ENCODE results near the gene LGALS1.
A peak's percentile ranks its signal among the peaks of the same experiment; 100 is the strongest.

The LGALS1 gene

DNA sequence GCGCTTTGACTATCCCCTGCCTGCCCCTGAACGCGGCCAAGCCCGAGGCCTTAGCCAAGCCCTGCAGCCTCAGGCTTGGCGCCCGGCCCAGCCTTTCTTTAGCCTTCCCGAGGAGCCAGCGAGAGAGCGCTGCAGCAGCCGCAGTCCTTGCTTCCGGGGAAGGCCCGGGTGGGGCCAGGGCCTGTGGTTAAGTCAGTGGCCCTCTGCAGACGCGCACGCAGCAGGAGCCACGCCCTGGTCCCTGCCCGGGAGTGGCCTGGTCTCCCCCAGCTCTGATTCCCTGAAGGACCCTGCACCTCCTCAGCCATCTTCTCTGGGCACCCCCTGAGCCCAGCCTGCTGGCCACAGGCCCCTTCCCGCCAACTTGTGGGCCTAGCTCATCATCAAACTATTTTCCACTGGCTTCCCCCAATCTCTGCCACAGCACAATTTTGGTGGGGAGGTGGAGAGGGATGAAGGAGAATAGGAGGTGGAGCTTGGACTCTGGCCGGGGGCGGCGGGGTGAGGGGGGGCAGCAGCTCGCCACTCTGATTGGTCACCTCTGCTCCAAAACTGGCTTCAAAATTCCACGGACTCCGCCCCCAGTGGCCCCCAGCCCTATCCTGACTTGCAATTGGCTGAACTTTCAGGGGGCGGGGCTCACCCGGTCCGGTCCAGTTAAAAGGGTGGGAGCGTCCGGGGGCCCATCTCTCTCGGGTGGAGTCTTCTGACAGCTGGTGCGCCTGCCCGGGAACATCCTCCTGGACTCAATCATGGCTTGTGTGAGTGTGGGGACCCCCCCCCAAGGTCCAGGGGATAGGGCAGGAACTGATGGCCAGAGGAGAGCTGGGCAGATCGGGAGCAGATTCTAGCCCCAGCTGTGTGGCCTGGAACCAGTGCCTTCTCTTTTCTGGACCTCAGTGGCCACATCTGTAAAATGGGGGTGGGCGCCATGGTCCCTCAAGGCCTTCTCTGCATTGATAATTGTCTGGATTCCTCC is at the start of gene LGALS1:
TSS of gene LGALS1 (plus strand) at position 686 of the 979 bp plus-strand sequence. CDS start at position 753, 67 bp downstream.
- peak; percentile 64 to 79 for DNase-seq

DNA sequence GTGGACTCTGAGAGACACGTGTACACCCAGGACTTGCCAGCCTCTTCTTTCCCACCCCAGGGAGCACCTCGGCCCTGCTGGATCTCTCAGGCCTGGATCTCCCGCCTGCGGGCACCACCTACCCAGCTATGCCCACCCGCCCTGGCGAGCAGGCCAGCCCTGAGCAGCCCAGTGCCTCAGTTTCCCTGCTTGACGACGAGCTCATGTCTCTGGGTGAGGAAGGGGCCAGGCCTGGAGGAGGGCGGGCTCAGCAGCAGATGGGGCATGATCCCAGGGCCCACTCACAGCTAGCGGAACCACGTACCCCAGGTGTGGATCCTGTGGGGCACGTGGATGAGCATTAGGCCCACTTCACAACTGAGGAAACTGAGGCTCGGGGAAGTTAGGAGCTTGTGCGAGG is 49.7 kb upstream of the LGALS1 start:
- DNase-seq: no peak

DNA sequence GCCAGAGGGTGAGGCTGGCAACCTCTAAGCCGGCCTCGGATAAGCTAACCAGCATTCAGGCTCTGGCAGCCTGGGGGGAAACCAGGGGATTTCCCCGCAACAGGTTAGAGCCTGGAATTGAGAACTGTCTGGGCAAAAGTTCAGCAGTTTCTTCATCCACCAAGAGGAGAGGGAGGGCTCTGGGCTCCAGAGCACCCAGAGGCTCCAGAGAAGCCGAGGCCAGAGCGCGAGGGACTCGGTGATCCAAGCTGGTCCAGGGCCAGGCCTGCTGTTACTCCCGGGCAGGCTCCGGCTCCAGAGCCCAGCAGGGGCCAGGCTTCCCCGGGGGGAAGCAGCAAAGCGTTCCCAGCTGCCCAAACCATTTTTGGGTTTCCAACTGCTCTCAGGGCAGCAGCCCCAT is 49.3 kb upstream of the LGALS1 start:
- DNase-seq: no peak

DNA sequence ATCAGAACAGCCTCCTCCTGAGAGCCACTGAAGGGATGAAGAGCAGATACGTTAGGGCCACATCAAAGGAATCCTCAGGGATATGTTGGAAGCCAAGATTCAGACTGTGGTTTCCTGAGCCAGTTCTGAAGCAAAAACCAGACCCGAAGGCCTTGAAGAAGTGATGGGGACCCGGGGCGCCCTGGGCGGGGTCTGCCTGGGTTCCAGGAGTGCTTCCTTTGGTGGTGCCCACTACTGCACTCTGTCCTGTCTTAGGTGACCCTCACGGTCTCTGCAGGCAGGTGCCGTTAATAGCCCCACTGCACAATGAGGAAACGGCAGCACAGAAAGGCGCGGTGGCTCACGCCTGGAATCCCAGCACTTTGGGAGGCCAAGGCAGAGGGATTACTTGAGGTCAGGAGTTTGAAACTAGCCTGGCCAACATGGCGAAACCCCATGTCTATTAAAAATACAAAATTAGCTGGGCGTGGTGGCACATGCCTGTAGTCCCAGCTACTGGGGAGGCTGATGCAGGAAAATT is 48.8 kb upstream of the LGALS1 start:
- no peak for DNase-seq

DNA sequence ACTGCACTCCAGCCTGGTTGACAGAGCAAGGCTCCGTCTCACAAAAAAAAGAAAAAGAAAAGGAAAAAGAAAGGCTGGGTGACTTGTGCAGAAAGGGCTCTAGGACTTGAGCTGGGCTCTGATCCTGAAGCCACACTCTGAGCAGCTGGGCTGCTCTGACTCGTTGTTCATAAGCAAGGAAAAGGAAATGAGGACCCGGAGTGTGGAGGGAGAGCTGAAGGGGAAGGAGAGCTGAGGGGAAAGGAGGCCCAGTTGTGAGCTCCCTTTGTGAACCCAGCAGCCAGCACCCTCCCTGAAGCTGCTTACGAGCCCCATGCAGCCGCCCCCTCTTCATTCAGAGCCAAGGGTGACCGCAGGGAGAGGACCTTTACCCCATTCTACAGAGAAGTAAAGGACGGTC is 48.3 kb upstream of the LGALS1 start:
- DNase-seq: no peak

DNA sequence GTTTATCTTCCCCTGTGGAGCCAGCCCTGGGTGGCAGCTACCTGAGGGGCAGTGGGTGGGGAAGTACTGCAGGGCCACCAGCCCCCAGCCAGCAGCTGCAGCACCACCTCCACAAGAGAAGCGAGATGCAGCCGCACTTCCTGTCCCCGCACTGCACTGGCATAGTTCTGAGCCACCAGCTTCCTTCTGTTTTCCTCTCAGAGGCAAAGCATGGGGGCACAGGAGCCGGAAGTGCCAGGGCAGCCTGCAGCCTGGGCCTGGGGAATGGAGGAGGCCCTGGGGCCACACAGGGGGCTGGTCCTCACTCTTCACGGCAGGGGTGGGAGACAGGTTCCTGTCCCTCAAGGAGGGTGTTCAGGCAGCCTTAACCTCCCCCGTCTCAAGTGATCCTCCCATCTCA is 47.9 kb upstream of the LGALS1 start:
- DNase-seq: no peak

DNA sequence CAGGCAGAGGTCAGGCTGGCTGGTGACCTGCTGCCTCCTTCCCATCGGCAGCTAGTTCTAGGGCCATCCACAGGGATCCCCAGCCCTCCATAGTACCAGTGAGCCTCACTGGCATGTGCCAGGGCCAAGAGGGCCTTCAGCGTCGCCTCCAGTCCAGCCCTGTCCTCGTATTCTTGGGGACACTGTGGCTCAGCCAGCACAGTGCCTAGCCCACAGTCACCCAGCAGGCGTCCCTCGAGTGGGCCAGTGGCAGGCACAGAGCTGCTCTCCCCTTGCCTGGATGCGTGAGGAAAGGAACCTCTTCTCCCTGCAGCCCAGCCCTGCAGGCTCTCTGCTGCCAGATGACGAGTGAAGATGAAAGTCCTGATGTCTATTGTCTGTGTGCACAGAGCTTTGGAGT is 46.6 kb upstream of the LGALS1 start:
- DNase-seq: no peak

DNA sequence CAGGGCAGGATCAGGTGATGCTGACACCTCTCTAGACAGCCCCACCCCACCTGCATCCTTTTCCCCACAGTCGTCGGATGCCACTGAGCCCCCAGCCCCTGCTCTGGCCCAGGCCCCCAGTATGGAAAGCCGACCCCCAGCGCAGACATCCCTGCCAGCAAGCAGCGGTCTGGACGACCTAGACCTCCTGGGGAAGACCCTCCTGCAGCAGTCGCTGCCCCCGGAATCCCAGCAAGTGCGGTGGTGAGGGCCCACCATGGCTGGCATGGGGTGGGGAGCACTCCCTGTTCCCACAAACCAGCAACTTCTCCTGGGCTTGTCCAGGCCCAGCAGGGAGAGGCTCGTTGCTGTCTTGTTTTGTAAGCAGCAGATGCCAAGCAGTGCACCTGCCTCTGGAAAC is 45.5 kb upstream of the LGALS1 start:
- no peak for DNase-seq

DNA sequence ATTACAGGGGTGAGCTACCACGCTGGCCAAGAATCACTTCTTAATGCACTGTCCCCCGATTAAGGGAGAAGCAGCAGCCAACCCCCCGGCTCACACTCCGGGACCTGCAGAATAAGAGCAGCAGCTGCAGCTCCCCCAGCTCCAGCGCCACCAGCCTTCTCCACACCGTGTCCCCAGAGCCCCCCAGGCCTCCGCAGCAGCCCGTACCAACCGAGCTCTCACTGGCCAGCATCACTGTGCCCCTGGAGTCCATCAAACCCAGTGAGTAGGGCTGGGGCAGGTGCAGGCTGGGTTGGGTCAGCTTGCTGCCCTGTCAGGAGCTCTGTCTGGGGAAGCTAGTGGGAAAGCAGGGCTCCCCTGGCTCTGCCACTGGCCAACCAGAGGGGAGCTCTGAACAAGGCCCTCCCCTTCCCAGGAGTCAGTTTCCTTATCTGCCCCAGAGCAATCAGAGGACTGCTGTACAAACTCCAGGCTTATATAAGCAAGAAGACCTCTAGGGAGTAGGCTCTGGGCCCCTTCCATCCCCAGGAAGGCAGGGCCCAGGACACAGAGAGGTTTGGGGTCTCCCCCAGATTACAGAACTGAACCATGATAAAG is 44.5 kb upstream of the LGALS1 start:
- DNase-seq: no peak

DNA sequence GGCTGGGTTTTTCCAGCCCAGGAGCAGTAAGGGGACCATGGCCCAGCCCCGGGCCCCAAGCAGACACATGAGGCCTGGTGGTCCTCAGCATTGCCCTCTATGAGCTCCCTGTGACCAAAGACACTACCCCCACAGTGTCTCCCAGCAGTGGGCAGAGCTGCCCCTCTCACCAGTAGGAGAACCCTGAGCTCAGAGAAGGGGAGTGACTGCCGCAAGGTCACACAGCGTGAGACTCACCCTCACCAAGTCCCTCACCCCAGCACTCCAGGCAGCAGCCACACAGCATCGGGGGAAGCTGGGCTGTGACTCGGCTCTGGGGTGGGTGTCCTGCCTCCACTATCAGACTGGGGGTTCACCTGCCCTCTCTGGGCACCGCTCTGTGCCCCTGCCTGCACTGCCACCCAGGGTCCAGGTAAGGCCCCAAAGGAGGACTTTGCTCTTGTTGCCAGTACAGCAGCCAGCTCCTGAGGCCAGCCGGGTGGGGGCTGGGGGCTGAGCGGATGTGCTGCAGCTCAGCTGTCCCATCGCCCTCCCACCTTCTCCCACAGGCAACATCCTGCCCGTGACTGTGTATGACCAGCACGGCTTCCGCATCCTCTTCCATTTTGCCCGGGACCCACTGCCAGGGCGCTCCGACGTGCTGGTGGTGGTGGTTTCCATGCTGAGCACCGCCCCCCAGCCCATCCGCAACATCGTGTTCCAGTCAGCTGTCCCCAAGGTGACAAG is 43.8 kb upstream of the LGALS1 start:
- no peak for DNase-seq

DNA sequence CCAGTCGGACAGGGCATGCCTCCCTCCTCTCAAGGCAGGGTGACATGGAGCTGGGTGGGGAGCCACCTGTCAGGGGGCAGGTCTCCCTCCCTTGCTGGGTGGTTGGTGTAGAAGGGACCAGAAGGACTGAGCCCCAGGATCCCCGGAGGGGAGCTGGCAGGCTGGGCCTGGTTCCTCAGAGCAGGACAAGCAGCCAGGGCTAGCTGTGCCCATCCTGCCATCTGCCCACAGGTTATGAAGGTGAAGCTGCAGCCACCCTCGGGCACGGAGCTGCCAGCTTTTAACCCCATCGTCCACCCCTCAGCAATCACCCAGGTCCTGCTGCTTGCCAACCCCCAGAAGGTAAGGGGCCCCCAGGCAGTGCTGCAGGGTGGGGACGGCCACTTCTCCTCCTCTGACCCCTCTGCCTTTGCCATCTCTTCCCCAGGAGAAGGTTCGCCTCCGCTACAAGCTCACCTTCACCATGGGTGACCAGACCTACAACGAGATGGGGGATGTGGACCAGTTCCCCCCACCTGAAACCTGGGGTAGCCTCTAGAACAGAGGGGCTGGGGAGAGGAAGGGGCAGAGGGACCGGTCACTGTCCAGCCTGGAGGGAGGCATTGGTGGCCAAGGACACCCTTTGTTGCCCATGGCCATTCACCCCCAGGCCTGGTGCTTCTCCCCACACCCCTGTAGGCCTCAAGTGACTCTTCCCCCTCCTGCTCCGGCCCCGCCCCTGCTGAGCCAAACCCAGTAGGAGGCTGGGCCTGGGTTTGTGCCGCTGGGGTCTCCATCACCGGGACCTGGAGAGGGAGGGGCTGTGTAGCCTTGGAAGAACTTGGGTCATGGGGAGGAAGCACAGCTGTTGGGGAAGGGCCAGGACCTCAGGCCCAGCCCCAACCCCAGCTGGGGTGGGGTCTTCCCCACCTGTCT is 43.0 kb upstream of the LGALS1 start:
- DNase-seq: no peak

DNA sequence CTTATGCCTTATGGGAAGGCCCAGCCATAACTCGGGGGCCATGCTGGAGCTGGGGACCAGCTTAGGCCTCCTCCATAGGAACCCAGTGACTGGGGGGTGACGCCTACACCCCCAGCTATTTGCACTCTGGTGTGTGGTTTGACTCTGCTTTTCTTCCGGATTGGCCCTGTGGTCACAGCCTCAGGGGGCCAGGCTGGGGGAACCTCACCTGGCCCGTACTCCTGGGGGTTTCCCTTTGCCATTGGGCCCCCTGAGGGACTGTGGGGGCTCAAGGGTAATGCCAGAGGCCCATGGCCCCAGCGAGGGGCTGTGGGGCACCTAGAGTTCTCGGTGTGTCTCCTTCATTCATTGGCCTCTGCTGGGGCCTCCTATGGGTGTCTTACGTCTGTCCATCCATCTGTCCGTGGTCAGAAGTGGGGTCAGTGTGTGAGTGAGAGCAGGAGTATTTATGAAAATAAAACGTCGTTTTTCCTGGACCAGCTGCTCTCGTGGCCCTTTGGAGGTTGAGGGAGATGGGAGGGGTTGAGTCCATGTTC is 42.3 kb upstream of the LGALS1 start:
- DNase-seq: no peak

DNA sequence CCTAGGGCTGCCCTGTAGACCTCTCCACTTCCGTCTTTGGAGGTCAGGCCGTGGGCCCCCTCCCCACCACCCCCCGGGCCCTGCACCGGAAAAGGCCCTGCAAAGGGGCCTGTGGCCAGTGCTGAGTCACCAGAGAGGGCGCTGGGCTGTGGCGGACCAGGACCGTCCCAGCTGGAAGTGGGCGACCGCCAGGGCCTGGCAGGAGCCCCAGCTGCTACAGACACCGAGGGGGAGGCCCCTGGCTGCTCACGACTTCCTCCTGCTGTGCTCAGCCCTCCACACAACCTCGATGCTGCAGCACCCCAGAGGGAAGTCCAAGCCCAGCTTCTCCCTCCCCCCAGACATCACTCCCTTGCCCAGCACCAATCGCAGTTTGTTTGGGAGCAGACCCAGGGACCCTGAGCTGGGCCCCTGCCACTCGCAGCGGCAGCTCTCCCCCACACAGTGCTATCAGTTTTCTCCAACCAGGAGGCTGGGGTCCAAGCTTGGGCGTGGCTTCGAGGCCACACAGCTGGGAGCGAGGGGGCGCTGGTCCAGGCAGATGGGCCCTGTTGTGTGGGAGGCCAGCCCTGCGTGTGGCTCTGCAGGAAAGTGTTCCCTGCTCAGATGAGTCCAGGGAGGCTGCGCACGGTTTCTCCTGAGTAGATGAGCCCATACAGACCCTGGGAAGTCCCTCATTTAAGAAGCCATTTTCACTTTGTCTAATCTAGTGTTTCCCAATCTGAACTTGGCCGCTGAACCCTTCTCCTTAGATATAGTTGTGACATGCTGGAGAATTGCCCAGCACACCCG is 41.6 kb upstream of the LGALS1 start:
- DNase-seq: peak; percentile 62 to 75

DNA sequence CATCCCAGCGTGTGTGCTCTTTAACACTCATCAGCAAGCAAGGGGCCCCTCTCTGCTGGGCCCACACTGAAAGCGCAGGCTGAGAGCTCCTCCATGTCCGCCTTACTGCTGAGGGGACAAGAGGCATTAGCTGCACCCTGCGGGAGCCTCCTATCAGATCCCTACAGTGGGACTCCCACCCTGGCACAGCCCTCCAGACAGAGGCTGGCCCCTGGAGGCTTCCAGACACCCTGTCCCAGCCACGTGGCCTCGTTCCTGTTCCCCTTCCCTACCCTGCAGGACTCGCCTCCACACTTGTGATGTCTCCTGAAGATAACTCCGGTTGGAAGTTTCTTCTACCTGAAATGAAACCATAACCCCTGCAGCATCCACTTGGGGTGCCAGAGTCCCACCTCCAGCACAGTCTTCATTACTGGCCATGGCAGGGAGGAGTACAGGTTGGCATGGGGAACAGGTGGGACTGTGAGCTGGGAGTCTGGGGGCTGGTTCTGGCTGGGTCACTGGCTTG is 41.0 kb upstream of the LGALS1 start:
- DNase-seq: no peak

DNA sequence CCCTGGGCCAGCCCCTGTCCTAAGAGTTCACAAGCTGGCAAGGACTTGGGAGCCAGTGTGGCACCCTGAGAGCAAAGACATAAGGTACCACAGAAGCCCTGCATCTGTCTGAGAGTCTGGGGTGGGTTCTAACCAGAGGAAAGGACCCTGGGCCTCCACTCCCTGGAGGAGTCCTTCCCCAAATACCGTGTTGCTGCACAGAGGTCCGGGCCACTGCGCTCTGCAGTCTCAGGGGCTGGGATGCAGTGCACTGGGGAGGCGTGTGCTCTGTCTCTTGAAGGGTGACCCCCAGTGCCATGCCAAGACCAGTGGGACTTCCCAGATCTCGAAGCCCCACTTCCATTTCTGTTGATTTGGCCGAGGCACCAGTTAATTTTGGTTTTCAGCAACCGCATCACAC is 40.3 kb upstream of the LGALS1 start:
- DNase-seq: no peak

DNA sequence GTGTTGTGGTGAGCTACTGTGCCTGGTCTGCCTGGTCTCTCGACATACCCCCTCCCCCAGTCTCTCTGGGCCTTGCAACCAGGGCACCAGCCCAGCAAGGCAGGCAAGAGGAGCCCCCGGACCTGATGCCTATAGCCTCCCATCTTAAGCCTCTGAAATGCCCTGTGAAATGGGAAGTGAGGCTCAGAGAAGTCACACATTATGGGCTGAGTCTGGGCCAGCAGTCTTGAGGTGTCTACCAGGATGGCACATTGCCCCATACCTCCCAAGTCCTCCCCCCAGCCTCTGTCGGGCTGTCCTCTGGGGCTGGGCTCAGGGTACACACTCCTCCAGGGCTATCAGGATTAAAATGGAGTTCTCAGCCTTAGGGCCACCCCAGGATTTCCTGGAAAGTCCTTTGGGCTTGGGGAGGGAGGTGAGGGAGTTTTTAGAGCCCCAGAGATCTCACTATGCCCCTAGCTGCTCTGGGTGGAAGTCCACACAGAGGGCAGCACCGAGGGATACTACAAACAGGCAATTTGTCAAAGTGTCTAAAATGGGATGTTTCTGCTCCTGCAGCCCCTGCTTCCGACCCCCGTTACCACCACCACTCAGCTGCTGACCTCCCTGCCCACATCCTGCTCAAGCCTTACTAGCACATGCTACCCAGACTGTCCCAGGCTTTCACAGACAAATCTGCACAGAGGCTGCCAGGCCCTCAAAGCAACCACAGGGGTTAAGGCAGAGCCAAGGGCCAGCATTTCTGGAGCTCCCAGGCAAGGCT is 39.1 kb upstream of the LGALS1 start:
- no peak for DNase-seq

DNA sequence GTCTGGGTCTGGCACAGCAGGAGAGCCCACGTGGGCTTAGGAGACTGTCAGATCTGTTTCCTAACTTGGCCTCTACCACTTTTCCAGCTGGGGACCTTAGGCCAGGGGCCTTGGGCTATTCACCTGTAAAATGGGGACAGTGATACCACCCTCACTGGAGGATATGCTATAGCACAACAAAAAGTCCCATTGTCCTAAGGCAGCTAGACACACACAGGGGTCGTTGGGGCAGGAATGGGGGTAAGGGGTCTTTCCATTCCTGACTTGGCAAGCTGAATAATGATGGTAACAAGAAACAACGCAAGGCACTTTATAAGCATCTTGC is 38.5 kb upstream of the LGALS1 start:
- DNase-seq: no peak

DNA sequence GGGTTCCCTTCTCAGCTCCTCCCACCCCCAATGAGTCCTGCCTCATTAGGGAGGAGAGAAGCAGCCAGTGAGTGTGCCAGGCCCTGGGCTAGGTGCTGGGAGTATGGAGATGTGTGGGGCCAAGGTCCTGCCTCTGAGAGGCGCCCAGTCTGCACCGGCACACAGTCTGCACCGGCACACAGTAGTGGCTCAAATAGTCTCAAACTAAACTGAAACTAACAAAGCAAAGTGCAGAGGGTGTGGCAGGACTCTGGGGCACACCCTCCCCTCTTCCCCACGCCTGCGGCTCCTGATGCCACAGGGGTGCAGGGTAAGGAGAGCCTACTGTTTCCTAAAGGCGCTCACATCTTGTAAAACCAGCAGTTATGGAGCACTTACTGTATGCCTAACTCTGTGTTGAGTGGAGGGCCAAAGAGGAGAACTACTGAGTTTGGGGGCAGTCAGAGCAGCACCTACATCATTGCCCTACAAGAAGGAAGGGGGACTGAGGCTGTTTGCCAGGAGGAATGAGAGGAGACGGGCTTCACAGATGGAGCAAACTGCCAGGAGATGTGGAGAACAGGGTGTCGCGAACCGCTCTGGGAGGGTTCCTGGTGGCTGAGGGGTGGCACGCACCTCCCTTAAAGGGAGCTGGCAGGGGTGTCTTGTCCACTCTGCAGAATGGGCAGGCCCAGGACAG is 36.9 kb upstream of the LGALS1 start:
- DNase-seq: no peak

DNA sequence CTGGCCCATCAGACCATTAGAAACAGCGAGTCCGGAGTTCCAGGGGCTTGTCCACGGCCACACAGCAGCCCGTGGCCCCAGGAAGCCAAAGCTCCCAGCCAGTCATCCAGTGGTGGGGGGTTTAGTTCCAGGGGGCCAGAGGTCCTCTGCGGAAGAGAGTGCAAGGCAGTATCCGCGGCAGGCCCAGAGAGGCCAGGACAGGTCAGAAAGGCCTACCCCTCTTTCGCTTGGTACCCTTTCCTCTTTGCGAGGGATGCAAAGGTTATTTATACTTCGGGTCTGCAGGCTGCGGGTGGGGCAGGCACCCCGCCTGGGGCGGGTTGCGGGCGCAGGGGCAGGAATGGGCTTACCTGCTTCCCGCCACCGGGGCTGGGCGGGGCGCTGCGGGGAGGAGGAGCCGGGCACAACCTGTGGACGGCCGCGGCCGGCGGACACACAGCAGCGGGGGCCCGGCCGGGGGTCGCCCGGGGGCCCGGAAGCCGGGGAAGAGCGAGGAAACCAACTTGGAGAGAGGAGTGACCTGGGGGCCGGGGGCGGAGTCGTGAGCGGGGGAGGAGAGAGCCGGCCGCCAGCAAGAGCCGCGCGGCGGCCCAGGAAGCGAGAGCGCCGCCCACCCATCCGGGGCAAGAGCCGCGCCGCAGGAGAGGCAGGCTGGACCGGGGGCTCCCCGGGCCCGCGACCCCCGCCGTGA is 36.2 kb upstream of the LGALS1 start, which contains the start of gene SH3BP1:
TSS of gene SH3BP1 (plus strand) at position 600 of the 691 bp plus-strand sequence. CDS start 119 bp downstream, outside the sequence.
- no peak for DNase-seq
